Smooth muscle cell (in vitro differentiated cells): ENCODE data around the gene CARS2. TPM values are rescaled to one million over a fixed set of nuclear protein-coding genes. Genes with fewer than 3 reads are reported as not detected.
A peak's percentile ranks its signal among the peaks of the same experiment; 100 is the strongest.

ENCODE experiments used
- DNase-seq: peaks from one replicate; lab custom pipeline; 2025; ENCODE audit not compliant: unreplicated experiment; lab: John Stamatoyannopoulos, UW
- H2AFZ ChIP-seq: fragments of 200-600 bp; sonication (generic); 2 replicates; pipeline ENCODE4 v1.6.0; 2016; ENCODE audit warnings: antibody characterized with exemption, low read depth, mild to moderate bottlenecking
- H3F3A ChIP-seq: fragments of 200-600 bp; sonication (generic); 2 replicates; pipeline ENCODE4 v1.6.0; 2017; ENCODE audit warnings: antibody characterized with exemption, low read depth
- H3K27ac ChIP-seq: fragments of 200-600 bp; sonication (generic); 2 replicates; pipeline ENCODE4 v1.5.1; 2016; ENCODE audit warnings: low read depth, mild to moderate bottlenecking
- H3K27me3 ChIP-seq: fragments of 200-600 bp; sonication (generic); 2 replicates; pipeline ENCODE4 v1.6.1; 2016; ENCODE audit warnings: low read depth, mild to moderate bottlenecking
- H3K36me3 ChIP-seq: fragments of 200-600 bp; sonication (generic); 2 replicates; pipeline ENCODE4 v1.5.1; 2016; ENCODE audit warnings: low read depth
- H3K4me1 ChIP-seq: fragments of 200-600 bp; sonication (generic); 2 replicates; pipeline ENCODE4 v1.5.1; 2016; ENCODE audit warnings: low read depth
- H3K4me2 ChIP-seq: fragments of 200-600 bp; sonication (generic); 2 replicates; pipeline ENCODE4 v1.6.0; 2016; ENCODE audit warnings: mild to moderate bottlenecking
- H3K4me3 ChIP-seq: fragments of 200-600 bp; sonication (generic); 2 replicates; pipeline ENCODE4 v1.5.1; 2016; ENCODE audit warnings: mild to moderate bottlenecking
- H3K79me2 ChIP-seq: fragments of 200-600 bp; sonication (generic); 2 replicates; pipeline ENCODE4 v1.6.0; 2016; ENCODE audit warnings: low read depth, mild to moderate bottlenecking
- H3K9ac ChIP-seq: fragments of 200-600 bp; sonication (generic); 2 replicates; pipeline ENCODE4 v1.6.0; 2016; ENCODE audit warnings: low read depth
- H3K9me3 ChIP-seq: fragments of 200-600 bp; sonication (generic); replicated peaks from 2 replicates; pipeline ENCODE4 v1.5.1; 2016; ENCODE audit warnings: low read depth
- H4K20me1 ChIP-seq: fragments of 200-600 bp; sonication (generic); 2 replicates; pipeline ENCODE4 v1.6.0; 2016; ENCODE audit warnings: low read depth
- CTCF ChIP-seq: fragments of 200-600 bp; sonication (generic); IDR thresholded peaks from 2 replicates; pipeline ENCODE4 v1.5.1; 2017; ENCODE audit warnings: borderline replicate concordance, mild to moderate bottlenecking, antibody characterized with exemption; ENCODE audit not compliant: insufficient read depth, poor library complexity, severe bottlenecking
- WGBS: methylation state at CpG from one replicate; pipeline ENCODE4 v1.1.7; 2016; ENCODE audit warnings: low lambda C conversion rate; 5-methylcytosine and 5-hydroxymethylcytosine counted together
- polyA plus RNA-seq: library from polyadenylated mRNA; unstranded; fragments of >200 nt; fragmentation: Nextera tagmentation; extraction: Ambion mirVana; gene quantifications from 2 replicates; pipeline ENCODE4 v1.2.1, GENCODE V29; 2016
- total RNA-seq: library from RNA; depleted of rRNA; stranded (reverse); fragments of >200 nt; gene quantifications from 2 replicates; pipeline ENCODE4 v1.2.3, GENCODE V29; 2014

The CARS2 gene
- total RNA-seq (37.5 and 276 TPM in 2 replicates), polyA plus RNA-seq (71.7 and 82.9 TPM in 2 replicates)

- Histone ChIP-seq H3F3A (peaks cover 22% of the 10 kb centered on the region), H3K27ac (peak within 1 kb of the TSS; percentile 92), H2AFZ (peak within 1 kb of the TSS; percentile 40), H3K4me1 (peaks cover 9% of the 10 kb centered on the region), H4K20me1 (peaks cover 17% of the 10 kb centered on the region), H3K4me2 (peak within 1 kb of the TSS; percentile 92), H3K4me3 (peak within 1 kb of the TSS; percentile 82), H3K9ac (peak within 1 kb of the TSS; percentile 88), H3K9me3 (no peaks in the 10 kb centered on the region), H3K79me2 (peaks cover 49% of the 10 kb centered on the region), H3K27me3 (no peaks in the 10 kb centered on the region), H3K36me3 (no peaks in the 10 kb centered on the region)
- TF ChIP-seq CTCF, result no peak
- peak; percentile 94 for DNase-seq
- 2% methylated on average over 21 of the region's 80 CpGs for WGBS
Measured at GRCh38 chr13:110705826-110706569, at the start of gene CARS2. CARS2 (minus strand) TSS chr13:110706116; CDS start chr13:110706093, 23 bp downstream.

GRCh38 chr13:110748271-110748670, 42.4 kb upstream of the CARS2 start:
- H3K4me2 ChIP-seq, result no peak overlapping the region
- no peak for TF ChIP-seq CTCF
- no peaks in the 10 kb centered on the region for H3K36me3 ChIP-seq
- no peak overlapping the region for H3K9ac ChIP-seq
- H3K27ac ChIP-seq, result no peak overlapping the region
- 63% methylated on average over 4 of the region's 4 CpGs for WGBS
- DNase-seq, result no peak
- H3K79me2 ChIP-seq, result no peaks in the 10 kb centered on the region
- H4K20me1 ChIP-seq, result no peaks in the 10 kb centered on the region
- H3F3A ChIP-seq, result no peaks in the 10 kb centered on the region
- no peaks in the 10 kb centered on the region for H3K27me3 ChIP-seq
- H3K4me1 ChIP-seq, result peaks cover 7% of the 10 kb centered on the region
- H2AFZ ChIP-seq, result no peak overlapping the region
- no peak overlapping the region for H3K4me3 ChIP-seq
- peaks cover 3% of the 10 kb centered on the region for H3K9me3 ChIP-seq

GRCh38 chr13:110746438-110746837, 40.5 kb upstream of the CARS2 start:
- no peaks in the 10 kb centered on the region for H3F3A ChIP-seq
- H3K27me3 ChIP-seq, result no peaks in the 10 kb centered on the region
- no peak overlapping the region for H3K9ac ChIP-seq
- no peak for DNase-seq
- no peak overlapping the region for H3K4me3 ChIP-seq
- no peaks in the 10 kb centered on the region for H3K79me2 ChIP-seq
- peak overlapping the region; percentile 32 for H2AFZ ChIP-seq
- 20% methylated on average over 1 of the region's 1 CpG for WGBS
- no peak for TF ChIP-seq CTCF
- peak overlapping the region; percentile 54 for H3K27ac ChIP-seq
- peak overlapping the region; percentile 75 for H3K4me2 ChIP-seq
- H3K36me3 ChIP-seq, result no peaks in the 10 kb centered on the region
- no peaks in the 10 kb centered on the region for H4K20me1 ChIP-seq
- H3K9me3 ChIP-seq, result peaks cover 3% of the 10 kb centered on the region
- peaks cover 7% of the 10 kb centered on the region for H3K4me1 ChIP-seq

GRCh38 chr13:110743687-110744086, 37.8 kb upstream of the CARS2 start:
- Histone ChIP-seq H3K4me1 (peaks cover 7% of the 10 kb centered on the region), H3K4me3 (no peak overlapping the region), H3K36me3 (no peaks in the 10 kb centered on the region), H2AFZ (no peak overlapping the region), H3K27ac (no peak overlapping the region), H3F3A (no peaks in the 10 kb centered on the region), H3K79me2 (no peaks in the 10 kb centered on the region), H4K20me1 (no peaks in the 10 kb centered on the region), H3K27me3 (no peaks in the 10 kb centered on the region), H3K4me2 (no peak overlapping the region), H3K9me3 (no peaks in the 10 kb centered on the region), H3K9ac (no peak overlapping the region)
- TF ChIP-seq CTCF, result no peak
- DNase-seq, result no peak
- 96% methylated on average over 1 of the region's 1 CpG for WGBS
